ENCODE results near the gene ATG7.
A peak's percentile ranks its signal among the peaks of the same experiment; 100 is the strongest.

The ATG7 gene

DNA sequence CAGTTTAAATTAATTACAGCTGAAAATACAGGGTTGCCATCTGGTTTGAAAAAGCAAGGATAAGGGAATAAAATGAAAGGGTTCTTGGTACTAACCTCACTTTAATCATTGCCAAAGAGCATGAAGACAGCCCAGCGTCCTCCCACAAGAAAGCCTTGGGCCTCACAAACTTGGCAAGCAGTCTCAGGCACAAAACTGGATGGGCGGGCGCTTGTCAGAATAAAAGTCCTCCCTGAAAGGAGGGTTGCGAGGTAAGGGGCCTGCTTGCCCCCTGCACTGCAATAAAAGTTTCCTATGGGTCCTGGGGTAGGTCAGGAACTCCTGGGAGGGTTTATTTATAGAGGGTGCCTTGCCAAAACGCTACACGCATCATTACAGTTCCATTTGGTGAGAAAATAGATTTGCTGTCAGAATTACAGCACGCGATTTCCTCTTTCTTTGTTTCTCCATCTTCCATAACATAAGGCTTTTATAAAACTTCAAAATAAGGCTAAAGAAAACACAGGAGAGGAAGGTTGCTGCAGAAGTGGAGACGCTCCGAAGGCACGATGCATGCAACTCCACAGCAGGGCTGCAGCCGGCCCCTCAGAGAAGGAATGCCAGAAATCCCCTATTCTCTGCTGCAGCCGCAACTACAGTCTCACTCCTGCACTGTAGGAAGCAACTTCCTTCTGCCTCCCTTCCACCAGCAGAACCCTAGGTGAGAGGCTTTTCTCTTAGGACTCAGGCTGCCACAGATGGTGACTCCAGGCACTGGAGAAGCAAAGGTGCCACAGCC is 310.2 kb downstream of the ATG7 start:
- TF ChIP-seq, protein P1, sequence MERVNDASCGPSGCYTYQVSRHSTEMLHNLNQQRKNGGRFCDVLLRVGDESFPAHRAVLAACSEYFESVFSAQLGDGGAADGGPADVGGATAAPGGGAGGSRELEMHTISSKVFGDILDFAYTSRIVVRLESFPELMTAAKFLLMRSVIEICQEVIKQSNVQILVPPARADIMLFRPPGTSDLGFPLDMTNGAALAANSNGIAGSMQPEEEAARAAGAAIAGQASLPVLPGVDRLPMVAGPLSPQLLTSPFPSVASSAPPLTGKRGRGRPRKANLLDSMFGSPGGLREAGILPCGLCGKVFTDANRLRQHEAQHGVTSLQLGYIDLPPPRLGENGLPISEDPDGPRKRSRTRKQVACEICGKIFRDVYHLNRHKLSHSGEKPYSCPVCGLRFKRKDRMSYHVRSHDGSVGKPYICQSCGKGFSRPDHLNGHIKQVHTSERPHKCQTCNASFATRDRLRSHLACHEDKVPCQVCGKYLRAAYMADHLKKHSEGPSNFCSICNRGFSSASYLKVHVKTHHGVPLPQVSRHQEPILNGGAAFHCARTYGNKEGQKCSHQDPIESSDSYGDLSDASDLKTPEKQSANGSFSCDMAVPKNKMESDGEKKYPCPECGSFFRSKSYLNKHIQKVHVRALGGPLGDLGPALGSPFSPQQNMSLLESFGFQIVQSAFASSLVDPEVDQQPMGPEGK (CRISPR knock-in tag; IDR thresholded peaks at IDR 0.05; ENCODE audit: borderline replicate concordance) = no peak
- TF ChIP-seq ZNF8 (CRISPR knock-in tag; IDR thresholded peaks at IDR 0.05) (peak; percentile 21; the same call in 1 of the 2 replicates), TCF4 (CRISPR knock-in tag; IDR thresholded peaks at IDR 0.05; ENCODE audit: borderline replicate concordance) (peak; percentile 43; the same call in 1 of the 2 replicates)
- peak; percentile 90 for ATAC-seq

DNA sequence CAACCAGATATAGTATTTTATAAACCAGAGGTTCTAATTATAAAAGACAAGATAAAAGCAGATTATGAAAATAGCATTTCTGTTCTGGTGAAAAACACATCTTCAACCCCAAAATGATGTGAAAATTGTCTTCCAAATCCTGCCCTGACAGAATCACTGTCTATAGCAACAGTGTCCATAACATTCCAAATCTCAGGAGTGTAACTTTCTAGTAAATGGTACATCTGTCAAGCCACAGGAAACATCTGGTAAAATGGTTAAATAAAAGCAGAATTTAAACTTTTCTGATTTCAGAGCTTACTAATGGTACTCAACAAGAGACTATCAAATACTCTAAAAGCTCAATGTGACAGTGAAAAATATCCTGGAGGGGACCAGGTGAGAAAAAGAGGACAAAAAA is 311.0 kb downstream of the ATG7 start:
- peak; percentile 29 for ATAC-seq
- TF ChIP-seq BACH2 (CRISPR knock-in tag; IDR thresholded peaks at IDR 0.05; ENCODE audit: borderline replicate concordance) (no peak), ZNF8 (CRISPR knock-in tag; IDR thresholded peaks at IDR 0.05) (no peak), ZNF565 (CRISPR knock-in tag; conservative IDR thresholded peaks at IDR 0.05; ENCODE audit: low read depth) (no peak), ARNTL (CRISPR knock-in tag; IDR thresholded peaks at IDR 0.05; ENCODE audit: borderline replicate concordance, low read depth) (no peak), ZFP30 (CRISPR knock-in tag; IDR thresholded peaks at IDR 0.05) (no peak), GLIS3 (CRISPR knock-in tag; IDR thresholded peaks at IDR 0.05) (no peak), TCF4 (CRISPR knock-in tag; IDR thresholded peaks at IDR 0.05; ENCODE audit: borderline replicate concordance) (no peak), RARB (CRISPR knock-in tag; IDR thresholded peaks at IDR 0.05) (no peak), CSDC2 (CRISPR knock-in tag; IDR thresholded peaks at IDR 0.05) (no peak), ZC3H10 (CRISPR knock-in tag; IDR thresholded peaks at IDR 0.05) (no peak)
- TF ChIP-seq, protein P2, sequence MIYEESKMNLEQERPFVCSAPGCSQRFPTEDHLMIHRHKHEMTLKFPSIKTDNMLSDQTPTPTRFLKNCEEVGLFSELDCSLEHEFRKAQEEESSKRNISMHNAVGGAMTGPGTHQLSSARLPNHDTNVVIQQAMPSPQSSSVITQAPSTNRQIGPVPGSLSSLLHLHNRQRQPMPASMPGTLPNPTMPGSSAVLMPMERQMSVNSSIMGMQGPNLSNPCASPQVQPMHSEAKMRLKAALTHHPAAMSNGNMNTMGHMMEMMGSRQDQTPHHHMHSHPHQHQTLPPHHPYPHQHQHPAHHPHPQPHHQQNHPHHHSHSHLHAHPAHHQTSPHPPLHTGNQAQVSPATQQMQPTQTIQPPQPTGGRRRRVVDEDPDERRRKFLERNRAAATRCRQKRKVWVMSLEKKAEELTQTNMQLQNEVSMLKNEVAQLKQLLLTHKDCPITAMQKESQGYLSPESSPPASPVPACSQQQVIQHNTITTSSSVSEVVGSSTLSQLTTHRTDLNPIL (CRISPR knock-in tag; IDR thresholded peaks at IDR 0.05; ENCODE audit: low read depth) = no peak
- TF ChIP-seq, protein P3, sequence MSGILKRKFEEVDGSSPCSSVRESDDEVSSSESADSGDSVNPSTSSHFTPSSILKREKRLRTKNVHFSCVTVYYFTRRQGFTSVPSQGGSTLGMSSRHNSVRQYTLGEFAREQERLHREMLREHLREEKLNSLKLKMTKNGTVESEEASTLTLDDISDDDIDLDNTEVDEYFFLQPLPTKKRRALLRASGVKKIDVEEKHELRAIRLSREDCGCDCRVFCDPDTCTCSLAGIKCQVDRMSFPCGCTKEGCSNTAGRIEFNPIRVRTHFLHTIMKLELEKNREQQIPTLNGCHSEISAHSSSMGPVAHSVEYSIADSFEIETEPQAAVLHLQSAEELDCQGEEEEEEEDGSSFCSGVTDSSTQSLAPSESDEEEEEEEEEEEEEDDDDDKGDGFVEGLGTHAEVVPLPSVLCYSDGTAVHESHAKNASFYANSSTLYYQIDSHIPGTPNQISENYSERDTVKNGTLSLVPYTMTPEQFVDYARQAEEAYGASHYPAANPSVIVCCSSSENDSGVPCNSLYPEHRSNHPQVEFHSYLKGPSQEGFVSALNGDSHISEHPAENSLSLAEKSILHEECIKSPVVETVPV (CRISPR knock-in tag; IDR thresholded peaks at IDR 0.05) = no peak
- TF ChIP-seq, protein P4, sequence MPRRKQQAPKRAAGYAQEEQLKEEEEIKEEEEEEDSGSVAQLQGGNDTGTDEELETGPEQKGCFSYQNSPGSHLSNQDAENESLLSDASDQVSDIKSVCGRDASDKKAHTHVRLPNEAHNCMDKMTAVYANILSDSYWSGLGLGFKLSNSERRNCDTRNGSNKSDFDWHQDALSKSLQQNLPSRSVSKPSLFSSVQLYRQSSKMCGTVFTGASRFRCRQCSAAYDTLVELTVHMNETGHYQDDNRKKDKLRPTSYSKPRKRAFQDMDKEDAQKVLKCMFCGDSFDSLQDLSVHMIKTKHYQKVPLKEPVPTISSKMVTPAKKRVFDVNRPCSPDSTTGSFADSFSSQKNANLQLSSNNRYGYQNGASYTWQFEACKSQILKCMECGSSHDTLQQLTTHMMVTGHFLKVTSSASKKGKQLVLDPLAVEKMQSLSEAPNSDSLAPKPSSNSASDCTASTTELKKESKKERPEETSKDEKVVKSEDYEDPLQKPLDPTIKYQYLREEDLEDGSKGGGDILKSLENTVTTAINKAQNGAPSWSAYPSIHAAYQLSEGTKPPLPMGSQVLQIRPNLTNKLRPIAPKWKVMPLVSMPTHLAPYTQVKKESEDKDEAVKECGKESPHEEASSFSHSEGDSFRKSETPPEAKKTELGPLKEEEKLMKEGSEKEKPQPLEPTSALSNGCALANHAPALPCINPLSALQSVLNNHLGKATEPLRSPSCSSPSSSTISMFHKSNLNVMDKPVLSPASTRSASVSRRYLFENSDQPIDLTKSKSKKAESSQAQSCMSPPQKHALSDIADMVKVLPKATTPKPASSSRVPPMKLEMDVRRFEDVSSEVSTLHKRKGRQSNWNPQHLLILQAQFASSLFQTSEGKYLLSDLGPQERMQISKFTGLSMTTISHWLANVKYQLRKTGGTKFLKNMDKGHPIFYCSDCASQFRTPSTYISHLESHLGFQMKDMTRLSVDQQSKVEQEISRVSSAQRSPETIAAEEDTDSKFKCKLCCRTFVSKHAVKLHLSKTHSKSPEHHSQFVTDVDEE (CRISPR knock-in tag; IDR thresholded peaks at IDR 0.05) = no peak

DNA sequence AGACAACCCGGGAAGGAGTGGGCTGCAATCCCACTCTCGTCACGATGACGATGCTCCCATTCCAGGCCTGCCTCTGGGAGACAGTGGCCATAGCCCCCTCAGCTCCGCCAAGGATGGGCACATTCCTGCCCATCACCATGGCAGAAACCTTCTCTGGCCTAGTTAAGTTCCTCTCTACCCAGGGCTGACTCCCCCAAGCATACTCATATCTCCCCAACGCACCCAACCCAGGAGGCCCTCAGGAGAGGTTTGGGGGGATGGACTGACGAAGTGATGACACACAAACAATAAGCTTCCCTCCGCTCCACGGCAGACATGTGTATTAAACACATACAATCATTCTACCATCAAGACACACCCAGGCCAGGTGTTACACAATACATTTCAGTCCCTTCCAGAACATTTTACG is 311.4 kb downstream of the ATG7 start:
- TF ChIP-seq, protein P5, sequence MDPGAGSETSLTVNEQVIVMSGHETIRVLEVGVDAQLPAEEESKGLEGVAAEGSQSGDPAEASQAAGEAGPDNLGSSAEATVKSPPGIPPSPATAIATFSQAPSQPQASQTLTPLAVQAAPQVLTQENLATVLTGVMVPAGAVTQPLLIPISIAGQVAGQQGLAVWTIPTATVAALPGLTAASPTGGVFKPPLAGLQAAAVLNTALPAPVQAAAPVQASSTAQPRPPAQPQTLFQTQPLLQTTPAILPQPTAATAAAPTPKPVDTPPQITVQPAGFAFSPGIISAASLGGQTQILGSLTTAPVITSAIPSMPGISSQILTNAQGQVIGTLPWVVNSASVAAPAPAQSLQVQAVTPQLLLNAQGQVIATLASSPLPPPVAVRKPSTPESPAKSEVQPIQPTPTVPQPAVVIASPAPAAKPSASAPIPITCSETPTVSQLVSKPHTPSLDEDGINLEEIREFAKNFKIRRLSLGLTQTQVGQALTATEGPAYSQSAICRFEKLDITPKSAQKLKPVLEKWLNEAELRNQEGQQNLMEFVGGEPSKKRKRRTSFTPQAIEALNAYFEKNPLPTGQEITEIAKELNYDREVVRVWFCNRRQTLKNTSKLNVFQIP (CRISPR knock-in tag; IDR thresholded peaks at IDR 0.05; ENCODE audit: borderline replicate concordance, low read depth) = no peak
- TF ChIP-seq ZNF8 (CRISPR knock-in tag; IDR thresholded peaks at IDR 0.05) = no peak
- no peak for TF ChIP-seq ZNF565 (CRISPR knock-in tag; conservative IDR thresholded peaks at IDR 0.05; ENCODE audit: low read depth)
- no peak for ATAC-seq

DNA sequence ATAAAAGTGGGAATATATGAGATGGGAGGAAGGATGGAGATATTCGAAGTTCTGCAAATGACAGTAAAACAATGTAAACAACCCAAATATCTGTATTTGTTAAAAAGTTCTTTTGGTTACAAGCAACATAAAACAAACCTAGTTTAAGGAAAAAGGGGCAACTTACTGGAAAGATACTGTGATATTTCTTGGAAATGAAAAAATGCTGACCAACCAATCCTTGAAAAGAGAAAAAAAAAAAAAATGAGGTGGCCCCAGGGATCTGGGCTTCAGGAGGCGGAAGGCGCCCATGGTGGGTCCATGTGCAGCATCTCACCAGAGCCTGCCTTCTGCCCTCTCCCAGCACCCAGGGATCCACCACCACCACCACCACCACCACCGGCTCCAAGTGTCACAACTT is 312.4 kb downstream of the ATG7 start:
- no peak for ATAC-seq
- TF ChIP-seq TOX (CRISPR knock-in tag; IDR thresholded peaks at IDR 0.05; ENCODE audit: borderline replicate concordance) (no peak), ZNF70 (CRISPR knock-in tag; IDR thresholded peaks at IDR 0.05) (no peak), ZFP3 (CRISPR knock-in tag; IDR thresholded peaks at IDR 0.05) (no peak), ESRRG (CRISPR knock-in tag; IDR thresholded peaks at IDR 0.05) (no peak), PPARA (CRISPR knock-in tag; IDR thresholded peaks at IDR 0.05; ENCODE audit: borderline replicate concordance) (no peak), OSR1 (CRISPR knock-in tag; IDR thresholded peaks at IDR 0.05) (no peak), ZNF8 (CRISPR knock-in tag; IDR thresholded peaks at IDR 0.05) (no peak), ISL1 (CRISPR knock-in tag; IDR thresholded peaks at IDR 0.05) (no peak), BACH2 (CRISPR knock-in tag; IDR thresholded peaks at IDR 0.05; ENCODE audit: borderline replicate concordance) (no peak), ARNTL (CRISPR knock-in tag; IDR thresholded peaks at IDR 0.05; ENCODE audit: borderline replicate concordance, low read depth) (no peak), TCF4 (CRISPR knock-in tag; IDR thresholded peaks at IDR 0.05; ENCODE audit: borderline replicate concordance) (no peak), GLIS3 (CRISPR knock-in tag; IDR thresholded peaks at IDR 0.05) (no peak), SNAI2 (CRISPR knock-in tag; IDR thresholded peaks at IDR 0.05) (no peak), ZC3H10 (CRISPR knock-in tag; IDR thresholded peaks at IDR 0.05) (no peak), CSDC2 (CRISPR knock-in tag; IDR thresholded peaks at IDR 0.05) (no peak), RARB (CRISPR knock-in tag; IDR thresholded peaks at IDR 0.05) (no peak)
- TF ChIP-seq, protein P4 (CRISPR knock-in tag; IDR thresholded peaks at IDR 0.05) = no peak
